ENCODE results near the gene HDAC7.

Gene HDAC7

GRCh38 chr12:47805417-47805816 lies 14.3 kb downstream of the HDAC7 start:
- no peak for TF ChIP-seq ZNF274 (IDR thresholded peaks at IDR 0.05; ENCODE audit: low read depth, low read length)

GRCh38 chr12:47804171-47804570 lies 15.5 kb downstream of the HDAC7 start:
- H3K4me3 ChIP-seq (ENCODE audit: low read length), result no peak overlapping the region
- no peak for TF ChIP-seq ZNF274 (IDR thresholded peaks at IDR 0.05; ENCODE audit: low read depth, low read length)

More at GRCh38 chr12:47805417-47805816, 14.3 kb downstream of the HDAC7 start:
- H3K4me3 ChIP-seq (ENCODE audit: low read length), result no peak overlapping the region

GRCh38 chr12:47803191-47803875 lies 16.4 kb downstream of the HDAC7 start:
- no peak overlapping the region for H3K4me3 ChIP-seq (ENCODE audit: low read length)
- no peak for TF ChIP-seq ZNF274 (IDR thresholded peaks at IDR 0.05; ENCODE audit: low read depth, low read length)

GRCh38 chr12:47802312-47802711 lies 17.4 kb downstream of the HDAC7 start:
- no peak for TF ChIP-seq ZNF274 (IDR thresholded peaks at IDR 0.05; ENCODE audit: low read depth, low read length)
- H3K4me3 ChIP-seq (ENCODE audit: low read length), result no peak overlapping the region

GRCh38 chr12:47801904-47802246 lies 17.8 kb downstream of the HDAC7 start:
- no peak overlapping the region for H3K4me3 ChIP-seq (ENCODE audit: low read length)
- TF ChIP-seq ZNF274 (IDR thresholded peaks at IDR 0.05; ENCODE audit: low read depth, low read length), result no peak

GRCh38 chr12:47801170-47801903 lies 18.4 kb downstream of the HDAC7 start:
- no peak overlapping the region for H3K4me3 ChIP-seq (ENCODE audit: low read length)
- no peak for TF ChIP-seq ZNF274 (IDR thresholded peaks at IDR 0.05; ENCODE audit: low read depth, low read length)

- TF ChIP-seq ZNF274 (IDR thresholded peaks at IDR 0.05; ENCODE audit: low read depth, low read length), result no peak
- H3K4me3 ChIP-seq (ENCODE audit: low read length), result no peak overlapping the region
These were observed 19.1 kb downstream of the HDAC7 start for GRCh38 chr12:47800582-47800981.

GRCh38 chr12:47799357-47799955 lies 20.2 kb downstream of the HDAC7 start:
- H3K4me3 ChIP-seq (ENCODE audit: low read length), result no peak overlapping the region
- TF ChIP-seq ZNF274 (IDR thresholded peaks at IDR 0.05; ENCODE audit: low read depth, low read length), result no peak

GRCh38 chr12:47798382-47798948 lies 21.2 kb downstream of the HDAC7 start:
- TF ChIP-seq ZNF274 (IDR thresholded peaks at IDR 0.05; ENCODE audit: low read depth, low read length), result no peak
- no peak overlapping the region for H3K4me3 ChIP-seq (ENCODE audit: low read length)

- H3K4me3 ChIP-seq (ENCODE audit: low read length), result no peak overlapping the region
- no peak for TF ChIP-seq ZNF274 (IDR thresholded peaks at IDR 0.05; ENCODE audit: low read depth, low read length)
These were observed 22.3 kb downstream of the HDAC7 start for GRCh38 chr12:47797441-47797840.

GRCh38 chr12:47795814-47796411 lies 23.8 kb downstream of the HDAC7 start:
- TF ChIP-seq ZNF274 (IDR thresholded peaks at IDR 0.05; ENCODE audit: low read depth, low read length), result no peak
- H3K4me3 ChIP-seq (ENCODE audit: low read length), result no peak overlapping the region

GRCh38 chr12:47795121-47795813 lies 24.4 kb downstream of the HDAC7 start:
- TF ChIP-seq ZNF274 (IDR thresholded peaks at IDR 0.05; ENCODE audit: low read depth, low read length), result no peak
- no peak overlapping the region for H3K4me3 ChIP-seq (ENCODE audit: low read length)

GRCh38 chr12:47794679-47795078 lies 25.0 kb downstream of the HDAC7 start:
- no peak overlapping the region for H3K4me3 ChIP-seq (ENCODE audit: low read length)
- no peak for TF ChIP-seq ZNF274 (IDR thresholded peaks at IDR 0.05; ENCODE audit: low read depth, low read length)

Data from GM08714 (cell line).